ENCODE measurements around the gene PEX14.

PEX14 gene

DNA sequence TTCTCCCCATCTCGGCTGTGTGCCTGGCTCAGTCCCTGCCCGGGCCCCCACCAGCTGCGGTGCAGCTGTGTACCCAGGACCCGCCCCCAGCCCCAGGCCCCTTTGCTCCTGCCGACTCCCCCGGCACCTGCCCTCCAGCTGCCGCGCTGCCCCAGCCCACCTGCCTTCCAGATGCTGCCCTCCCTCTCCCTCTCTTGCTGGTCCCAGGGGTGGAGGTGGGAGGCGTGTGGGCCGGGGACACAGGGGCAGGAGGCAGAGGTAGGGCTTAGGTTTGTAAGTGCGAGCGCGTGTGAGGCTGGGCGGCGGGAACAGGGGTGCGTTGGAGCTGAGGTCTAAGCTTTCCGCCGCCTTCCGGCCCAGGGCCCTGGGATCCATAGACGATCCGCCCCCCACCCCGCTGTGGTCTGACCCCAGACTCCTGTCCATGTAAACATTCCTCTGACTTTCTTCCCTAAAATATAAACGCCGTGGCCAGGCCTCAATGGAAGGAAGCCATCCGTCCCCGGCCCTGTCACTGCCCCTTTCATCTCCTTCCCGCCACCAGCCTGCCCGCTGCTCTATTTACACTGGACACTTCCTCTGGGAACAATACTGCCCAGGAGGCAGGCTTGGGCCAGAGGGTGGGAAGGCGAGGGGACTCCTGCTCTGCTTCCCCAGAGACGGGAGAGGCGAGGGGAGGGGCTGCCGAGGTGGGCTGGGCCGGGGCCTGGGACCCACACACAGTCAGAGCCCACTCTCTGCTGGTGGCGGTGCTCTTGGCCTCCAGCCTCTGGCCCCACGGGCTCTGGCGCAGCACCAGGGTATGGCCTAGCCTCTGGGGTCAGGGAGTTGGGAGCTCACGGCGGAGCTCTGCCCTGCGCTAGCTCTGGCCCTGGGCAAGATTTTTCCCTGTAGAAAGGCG lies 193.4 kb downstream of the PEX14 start:
- DNase-seq (ENCODE audit: low spot score) = no peak

DNA sequence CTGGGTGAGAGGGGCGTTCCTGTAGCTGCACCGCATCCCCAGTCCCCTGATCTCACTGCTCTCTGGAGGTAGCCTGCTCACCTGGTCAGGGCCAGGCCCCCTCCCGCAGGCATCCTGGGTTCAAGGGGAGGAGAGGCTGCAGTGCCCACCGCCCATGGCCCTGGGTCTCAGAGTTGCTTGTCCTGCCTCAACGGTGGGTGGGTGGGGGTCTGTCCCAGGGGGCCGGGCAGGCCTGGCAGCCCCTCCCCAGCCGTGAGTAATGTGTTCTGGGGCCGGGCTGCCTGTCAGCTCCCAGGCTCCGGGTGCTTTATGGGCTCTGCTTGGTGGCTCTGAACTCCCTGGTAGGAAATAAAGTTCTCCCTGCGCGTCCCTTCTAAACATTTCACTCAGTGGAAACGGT lies 194.8 kb downstream of the PEX14 start:
- DNase-seq (ENCODE audit: low spot score) = no peak

GRCh38 chr1:10670190-10670589 lies 195.4 kb downstream of the PEX14 start:
- DNase-seq (ENCODE audit: low spot score) = no peak

- no peak for DNase-seq (ENCODE audit: low spot score)
Measured at GRCh38 chr1:10671090-10671489, 196.3 kb downstream of the PEX14 start.

DNA sequence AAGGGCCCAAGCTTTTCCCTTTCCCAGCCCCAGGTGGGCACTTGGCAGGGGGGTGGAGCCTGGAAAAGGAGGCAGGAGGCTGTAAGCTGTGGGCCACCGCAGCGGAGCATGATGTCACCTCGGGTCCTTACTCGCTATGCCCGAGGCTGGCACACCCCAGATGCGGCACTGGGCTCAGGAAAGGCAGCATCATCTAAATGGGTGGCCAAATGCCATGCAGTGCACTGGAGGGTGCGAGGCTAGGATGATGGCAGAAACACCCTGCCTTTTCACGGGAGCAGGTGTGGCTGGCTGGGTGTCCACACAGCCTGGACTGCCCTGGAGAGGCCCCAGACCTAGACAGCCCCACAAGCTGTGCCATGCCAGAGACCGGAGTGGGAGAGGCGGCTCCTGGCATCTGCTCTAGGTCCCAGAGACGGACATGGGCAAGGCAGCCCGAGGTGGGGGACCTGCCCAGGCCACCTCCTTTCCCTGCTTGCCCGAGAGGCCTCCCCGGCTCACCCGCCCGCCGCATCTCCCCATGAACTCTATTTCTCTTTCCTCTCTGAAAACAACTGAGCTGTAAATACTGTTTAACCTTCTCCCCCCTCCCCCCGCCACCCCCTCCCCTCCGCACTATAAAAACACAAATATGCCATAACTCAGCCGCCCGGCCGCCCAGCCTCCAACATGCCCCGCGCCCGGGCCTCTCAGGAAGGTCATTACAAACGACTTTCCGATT lies 197.0 kb downstream of the PEX14 start:
- DNase-seq (ENCODE audit: low spot score) = no peak

DNA sequence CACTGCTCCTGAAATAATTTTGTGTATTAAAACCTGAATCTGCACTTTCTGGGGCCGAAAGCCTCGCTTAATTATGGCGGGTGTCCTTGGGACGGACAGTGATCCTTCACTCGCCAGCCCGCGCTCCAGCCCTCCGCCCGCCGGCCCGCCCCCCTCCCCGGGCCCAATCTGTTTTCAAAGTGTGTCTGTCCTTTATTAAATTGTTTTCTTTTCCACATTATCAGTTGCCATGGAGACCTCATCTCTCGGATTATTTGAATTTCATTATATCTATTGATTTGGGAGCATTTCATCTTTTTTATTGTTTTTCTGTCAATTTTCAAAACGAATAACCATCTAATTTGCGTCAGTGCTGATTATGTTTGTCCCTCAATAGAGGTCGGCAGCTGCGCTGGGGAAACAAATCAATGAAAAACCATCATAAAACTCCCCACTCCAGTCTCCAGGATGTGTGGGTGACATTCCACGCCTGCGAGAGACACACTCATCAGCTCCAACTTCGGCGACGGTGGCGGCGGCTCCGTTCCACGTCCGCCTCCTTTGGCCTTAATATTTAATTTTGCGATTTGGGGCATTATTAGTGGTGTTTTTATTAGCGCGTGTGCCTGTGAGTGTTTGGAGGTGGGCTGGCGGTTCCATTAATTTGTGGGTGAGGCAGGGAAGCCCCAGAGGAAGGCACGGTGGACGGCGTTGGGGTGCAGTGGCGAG lies 197.7 kb downstream of the PEX14 start:
- no peak for DNase-seq (ENCODE audit: low spot score)

DNA sequence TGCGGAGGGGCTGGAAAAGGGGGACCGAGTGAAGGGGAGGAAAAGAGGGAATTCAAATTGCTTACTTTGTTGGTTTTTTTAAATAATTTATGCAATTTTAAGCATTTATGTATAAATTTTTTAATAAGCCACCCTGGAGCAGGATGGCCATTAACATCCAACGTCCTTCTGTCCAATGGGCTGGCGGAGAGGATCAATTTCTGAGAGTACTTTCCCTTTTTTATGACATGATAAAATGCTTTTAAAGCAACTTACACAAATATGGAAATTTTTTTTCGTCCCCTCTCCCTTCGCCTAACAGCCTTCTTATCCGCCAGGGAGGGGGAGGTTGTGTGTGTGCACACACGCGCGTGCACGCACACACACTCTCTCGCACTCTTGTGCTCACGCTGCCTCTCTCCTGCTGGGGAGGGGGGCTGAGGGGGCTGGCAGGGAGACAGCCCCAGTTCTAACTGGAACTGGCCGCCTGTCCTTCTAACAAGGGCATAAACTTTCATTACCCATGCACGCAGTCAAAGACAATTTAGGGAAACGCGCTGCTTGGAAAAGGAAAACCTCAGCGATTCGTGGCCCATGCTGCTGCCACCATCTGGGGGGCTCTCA lies 198.5 kb downstream of the PEX14 start:
- no peak for DNase-seq (ENCODE audit: low spot score)

DNA sequence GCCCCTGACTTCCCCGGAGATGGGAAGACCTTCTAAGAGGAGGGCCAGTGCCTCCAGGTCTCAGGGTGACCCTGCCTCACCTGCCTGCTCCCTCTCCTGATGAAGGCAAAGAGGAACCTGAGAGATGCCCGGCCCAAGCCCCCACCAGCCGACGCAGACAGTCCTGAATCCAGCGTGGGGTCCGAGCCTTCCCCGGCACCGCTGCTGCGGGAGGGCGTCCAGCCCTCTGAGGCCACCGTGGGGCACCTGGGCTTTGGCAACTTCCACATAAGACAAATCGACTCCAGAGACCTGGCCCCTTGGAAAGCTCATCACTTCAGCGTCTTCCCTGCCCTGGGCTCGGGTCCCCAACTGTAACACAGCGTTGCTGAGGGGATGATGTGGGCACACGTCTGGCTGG lies 199.5 kb downstream of the PEX14 start:
- DNase-seq (ENCODE audit: low spot score) = no peak

DNA sequence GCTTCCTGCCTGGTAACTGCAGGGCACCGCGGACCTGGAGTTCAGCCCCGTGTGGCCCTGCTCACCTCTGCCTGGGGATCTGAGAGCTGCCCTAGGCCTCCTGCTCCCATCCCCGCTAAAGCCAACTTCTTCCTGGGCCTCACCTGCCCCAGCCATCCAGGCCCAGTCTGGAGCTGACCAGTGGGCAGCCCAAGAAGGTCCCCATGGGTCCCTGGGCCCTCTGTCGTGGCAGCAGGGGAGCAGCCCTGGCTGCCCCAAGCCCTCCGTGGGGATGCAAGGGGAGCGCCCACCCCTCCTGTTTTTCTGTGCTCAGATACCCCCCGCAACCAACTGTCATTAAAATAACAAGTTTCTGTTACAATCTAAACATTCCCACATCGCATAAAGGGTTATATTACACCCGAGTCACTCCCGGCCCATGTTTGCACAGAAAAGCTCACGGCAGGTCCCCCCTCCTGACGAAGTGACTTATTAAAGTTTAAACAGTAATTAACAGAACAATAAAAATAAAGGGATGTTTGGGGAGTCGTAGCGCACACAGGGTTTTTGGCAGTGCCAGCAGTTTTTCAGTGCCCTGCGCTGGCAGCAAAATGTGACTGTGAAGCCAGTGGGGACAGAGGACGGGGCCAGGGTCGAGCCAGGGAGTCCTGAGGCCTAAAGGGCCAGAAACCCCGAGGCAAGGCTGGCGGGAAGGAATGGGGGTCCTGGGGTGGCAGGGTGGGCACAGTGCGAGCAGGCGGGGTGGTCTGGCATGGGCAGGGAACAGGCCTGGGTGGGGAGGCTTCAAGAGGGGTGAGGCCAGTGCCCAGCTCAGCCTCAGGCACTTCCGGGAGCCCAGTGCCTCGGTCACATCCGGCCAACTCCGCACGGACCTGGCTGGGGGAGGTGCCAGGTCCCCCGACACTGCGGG lies 200.2 kb downstream of the PEX14 start:
- DNase-seq (ENCODE audit: low spot score) = no peak

DNA sequence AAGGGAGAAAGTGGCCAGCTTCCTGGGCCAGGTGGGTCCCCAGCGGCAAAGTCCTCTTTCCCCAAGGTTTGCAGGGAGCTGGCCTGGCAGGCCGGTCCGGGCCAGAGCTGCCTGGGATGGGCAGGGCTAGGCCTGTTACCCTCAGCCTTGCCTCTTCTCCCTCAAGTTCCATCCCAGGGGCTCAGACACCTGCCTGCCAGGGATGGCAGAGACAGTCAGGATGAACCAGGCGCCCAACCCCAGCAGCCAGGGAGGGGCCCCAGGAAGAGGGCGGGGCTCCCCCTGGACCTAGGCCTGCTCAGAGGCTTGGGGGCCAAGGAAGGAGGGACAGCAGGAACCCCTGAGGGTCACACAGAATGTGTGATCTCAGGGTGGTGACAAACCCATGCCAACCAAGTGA lies 201.1 kb downstream of the PEX14 start:
- DNase-seq (ENCODE audit: low spot score) = no peak

- no peak for DNase-seq (ENCODE audit: low spot score)
Measured at GRCh38 chr1:10676963-10677362, 202.2 kb downstream of the PEX14 start.

DNA sequence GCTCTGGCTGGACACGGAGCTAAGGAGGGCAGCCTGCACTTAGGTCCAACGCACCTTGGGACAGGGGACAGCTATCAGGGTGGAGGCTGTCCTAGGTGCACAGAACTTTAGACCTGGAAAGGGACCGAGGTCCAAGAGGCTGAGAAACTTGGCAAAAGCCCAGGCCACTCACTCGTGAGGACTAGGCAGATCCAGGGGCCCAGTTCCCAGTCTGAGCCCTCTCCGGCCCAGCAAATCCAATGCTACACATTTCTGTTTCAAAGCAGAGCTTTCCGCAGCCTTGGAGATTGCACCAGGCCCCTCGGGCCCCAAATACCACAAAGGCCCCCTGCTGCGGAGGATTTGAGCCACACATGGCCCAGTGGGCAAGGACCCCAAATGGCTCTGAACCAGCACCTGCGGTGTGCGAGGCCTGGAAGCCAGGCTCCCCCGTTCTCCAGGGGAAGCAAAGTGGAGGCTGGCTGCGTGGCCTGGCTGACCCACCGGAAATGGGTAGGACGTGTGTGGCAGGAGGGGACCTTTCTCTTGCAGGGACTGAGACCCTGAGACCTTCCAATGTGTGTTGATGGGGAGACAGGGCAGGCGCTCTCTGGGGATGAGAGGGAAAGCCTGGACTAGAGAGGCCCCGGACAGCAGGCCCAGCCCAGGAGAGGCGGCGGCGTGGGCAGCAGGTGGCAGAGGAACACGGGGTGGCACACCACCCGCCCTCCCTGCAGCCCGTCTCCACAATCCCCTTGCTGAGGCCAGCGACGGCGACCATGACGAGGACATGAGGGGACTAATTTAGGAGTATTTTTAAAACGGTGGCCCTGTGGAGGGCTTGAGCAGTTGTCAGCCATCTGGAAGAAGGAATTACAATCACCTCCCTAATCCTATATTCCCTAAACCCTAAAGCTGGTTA lies 203.0 kb downstream of the PEX14 start:
- peak; percentile 71 for DNase-seq (ENCODE audit: low spot score)

DNA sequence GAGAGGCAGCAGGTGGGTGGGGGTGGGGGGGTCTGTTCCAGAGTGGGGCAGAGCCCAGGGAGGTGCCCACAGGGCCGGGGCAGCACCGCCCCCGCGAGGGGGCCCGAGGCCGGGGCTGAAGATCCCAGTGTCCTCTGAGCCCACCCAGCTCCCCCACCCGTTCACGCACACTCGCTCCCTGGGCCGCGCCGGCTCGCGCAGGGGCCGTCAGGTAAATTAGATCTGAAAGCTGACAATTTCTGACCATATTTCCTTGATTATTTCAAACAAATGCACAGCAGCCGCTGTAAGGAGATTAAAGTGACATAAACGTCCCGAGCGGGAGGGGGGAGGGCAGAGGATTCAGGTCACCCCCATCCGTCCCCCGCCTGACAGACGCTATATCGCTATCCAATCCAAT lies 203.7 kb downstream of the PEX14 start:
- DNase-seq (ENCODE audit: low spot score) = no peak

GRCh38 chr1:10678852-10679251 lies 204.1 kb downstream of the PEX14 start:
- no peak for DNase-seq (ENCODE audit: low spot score)

GRCh38 chr1:10679496-10680220 lies 204.9 kb downstream of the PEX14 start:
- peak; percentile 84 for DNase-seq (ENCODE audit: low spot score)

Data from ecto neural progenitor cell (in vitro differentiated cells).